HL-60 (cell line): ENCODE measurements around the gene FOLR3.
A peak's percentile ranks its signal among the peaks of the same experiment; 100 is the strongest.
"Not testable (repeated sequence)": the region's sequence is repeated elsewhere in the genome, so short reads cannot be mapped to it uniquely, and the experiment has no call there.

ENCODE experiments used
- DNase-seq, 2 experiments: peaks; one replicate each; pipeline ENCODE4 v3.0.0-alpha.2; 2010 to 2020; ENCODE audit warnings: low read depth in 1 of 2, low spot score in 1 of 2
- H3K27ac ChIP-seq: fragments of 250-450 bp; sonication (Bioruptor Pico); replicated peaks from 2 replicates; pipeline ENCODE4 v1.5.1; 2020; ENCODE audit warnings: mild to moderate bottlenecking, moderate library complexity
- H3K27me3 ChIP-seq: fragments of 250-450 bp; sonication (Bioruptor Pico); 2 replicates; pipeline ENCODE4 v1.5.1; 2021; ENCODE audit warnings: mild to moderate bottlenecking, moderate library complexity; ENCODE audit not compliant: insufficient read depth, poor library complexity, severe bottlenecking
- H3K4me3 ChIP-seq: replicated peaks from 2 replicates; pipeline ENCODE4 v1.5.1; 2011; ENCODE audit warnings: mild to moderate bottlenecking, control low read depth, low read length; ENCODE audit not compliant: insufficient read depth
- CTCF ChIP-seq: IDR thresholded peaks from one replicate; pipeline ENCODE4 v1.5.1; 2011; ENCODE audit warnings: low read length, control low read depth, inconsistent platforms; ENCODE audit not compliant: insufficient read depth
- GABPA ChIP-seq: IDR thresholded peaks from 2 replicates; pipeline ENCODE4 v1.6.1; 2012; ENCODE audit warnings: low read depth
- POLR2AphosphoS5 ChIP-seq: IDR thresholded peaks from 2 replicates; pipeline ENCODE4 v1.6.1; 2012; ENCODE audit warnings: low read depth
- REST ChIP-seq: IDR thresholded peaks from 2 replicates; pipeline ENCODE4 v1.6.1; 2012; ENCODE audit warnings: low read depth; ENCODE audit not compliant: insufficient replicate concordance
- SPI1 ChIP-seq: IDR thresholded peaks from 2 replicates; pipeline ENCODE4 v1.6.1; 2012; ENCODE audit warnings: low read depth, mild to moderate bottlenecking, borderline replicate concordance

The FOLR3 gene

GRCh38 chr11:72179049-72179803, 43.7 kb downstream of the FOLR3 start:
- Histone ChIP-seq H3K27ac (no peak overlapping the region), H3K4me3 (no peak overlapping the region), H3K27me3 (no peaks in the 10 kb centered on the region)
- TF ChIP-seq REST (no peak), GABPA (no peak), CTCF (no peak), POLR2AphosphoS5 (no peak), SPI1 (no peak)
- no peak for DNase-seq

GRCh38 chr11:72179804-72180396, 44.4 kb downstream of the FOLR3 start:
- no peak for DNase-seq
- TF ChIP-seq GABPA (no peak), SPI1 (no peak), CTCF (no peak), REST (no peak), POLR2AphosphoS5 (no peak)
- H3K27ac ChIP-seq = no peak overlapping the region
- no peaks in the 10 kb centered on the region for H3K27me3 ChIP-seq
- no peak overlapping the region for H3K4me3 ChIP-seq

- DNase-seq, H3K4me3 ChIP-seq, H3K27ac ChIP-seq, H3K27me3 ChIP-seq: not testable (repeated sequence)
These were observed 45.5 kb downstream of the FOLR3 start for GRCh38 chr11:72180892-72181552.

GRCh38 chr11:72181553-72181958, 46.0 kb downstream of the FOLR3 start:
- peak in 1 of 2 experiments; percentile 7 for DNase-seq
- not testable (repeated sequence) for H3K27ac ChIP-seq, H3K4me3 ChIP-seq

More at GRCh38 chr11:72181553-72181958, 46.0 kb downstream of the FOLR3 start:
- H3K27me3 ChIP-seq = not testable (repeated sequence)
